Measurements from ENCODE around the gene FBN2.

FBN2 gene

DNA sequence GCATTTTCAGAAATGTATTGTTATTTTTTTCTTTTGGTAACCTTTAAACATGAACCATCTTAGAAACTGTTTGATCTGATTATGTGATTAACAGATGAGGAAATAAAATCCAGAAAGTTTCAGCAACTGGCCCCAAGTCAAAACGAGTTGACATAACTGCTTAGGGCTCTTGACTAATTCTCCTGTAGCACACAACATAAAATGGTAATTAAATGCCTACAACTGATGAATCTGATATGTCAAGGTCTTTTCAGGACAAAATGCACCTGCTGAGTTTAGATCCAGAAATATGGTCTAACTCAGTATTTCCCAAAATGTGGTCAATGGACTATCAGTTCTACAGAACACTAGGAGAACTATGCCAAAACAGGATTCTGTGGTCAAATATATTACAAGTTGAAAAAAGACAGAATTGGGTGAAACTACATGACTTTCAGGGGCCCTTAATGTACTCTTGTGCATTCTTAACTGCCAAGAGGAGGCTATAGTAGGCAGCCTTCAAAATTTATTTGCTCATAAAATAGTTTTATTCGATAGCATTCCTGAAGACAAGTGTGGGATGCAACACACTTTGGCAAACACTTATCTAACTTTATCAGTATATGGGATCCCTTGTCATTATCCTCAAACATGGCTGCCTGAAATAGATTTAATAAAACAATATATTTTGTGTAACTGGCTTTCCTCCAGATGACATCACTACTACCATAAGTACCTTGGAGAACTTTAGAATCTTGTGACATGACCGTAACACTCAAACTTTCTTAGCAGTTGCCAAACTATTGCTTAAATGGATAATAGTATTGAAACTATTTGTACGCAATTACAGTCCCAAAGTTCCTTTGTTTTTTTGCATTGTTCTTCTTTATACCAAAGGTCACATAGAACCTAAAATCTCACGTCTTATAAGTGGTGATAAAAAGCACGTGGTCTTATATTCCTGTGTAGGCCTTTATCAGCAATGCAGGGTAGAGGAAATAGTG lies 59.4 kb downstream of the FBN2 start:
- Histone ChIP-seq H3K27me3 (ENCODE audit: control insufficient read depth, insufficient read depth, low read length) (no peaks in the 10 kb centered on the region), H3K9ac (ENCODE audit: low read depth, low read length) (no peak overlapping the region), H3K4me3 (ENCODE audit: low read depth, low read length) (no peak overlapping the region), H3K27ac (ENCODE audit: low read depth, low read length) (no peak overlapping the region), H3K4me1 (ENCODE audit: control insufficient read depth, insufficient read depth, low read length) (no peaks in the 10 kb centered on the region), H3K9me3 (ENCODE audit: control insufficient read depth, insufficient read depth, low read length) (no peaks in the 10 kb centered on the region), H3K36me3 (ENCODE audit: control insufficient read depth, insufficient read depth, low read length) (no peaks in the 10 kb centered on the region)

DNA sequence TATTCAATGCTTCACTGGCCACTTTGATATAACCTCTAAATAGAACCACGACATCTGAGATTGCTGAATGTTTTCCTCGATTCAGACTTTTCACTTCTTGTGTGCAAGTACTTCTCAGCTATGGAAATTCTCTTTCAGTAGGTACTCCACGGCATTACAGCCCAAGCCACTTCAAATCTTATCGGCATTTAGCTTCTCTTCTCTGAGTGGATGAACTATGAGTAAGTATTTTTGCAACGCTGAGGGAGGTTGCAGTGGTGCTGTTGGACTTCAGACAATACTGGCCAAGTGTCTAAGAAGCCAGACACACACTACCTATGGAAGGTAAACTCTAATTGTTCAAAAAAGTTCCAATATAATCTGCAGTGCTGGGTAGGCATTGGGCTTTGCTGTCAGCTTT lies 60.1 kb downstream of the FBN2 start:
- no peaks in the 10 kb centered on the region for H3K27me3 ChIP-seq (ENCODE audit: control insufficient read depth, insufficient read depth, low read length)
- no peaks in the 10 kb centered on the region for H3K9me3 ChIP-seq (ENCODE audit: control insufficient read depth, insufficient read depth, low read length)
- H3K27ac ChIP-seq (ENCODE audit: low read depth, low read length) = no peak overlapping the region
- no peaks in the 10 kb centered on the region for H3K4me1 ChIP-seq (ENCODE audit: control insufficient read depth, insufficient read depth, low read length)
- H3K4me3 ChIP-seq (ENCODE audit: low read depth, low read length) = no peak overlapping the region
- no peaks in the 10 kb centered on the region for H3K36me3 ChIP-seq (ENCODE audit: control insufficient read depth, insufficient read depth, low read length)
- H3K9ac ChIP-seq (ENCODE audit: low read depth, low read length) = no peak overlapping the region

DNA sequence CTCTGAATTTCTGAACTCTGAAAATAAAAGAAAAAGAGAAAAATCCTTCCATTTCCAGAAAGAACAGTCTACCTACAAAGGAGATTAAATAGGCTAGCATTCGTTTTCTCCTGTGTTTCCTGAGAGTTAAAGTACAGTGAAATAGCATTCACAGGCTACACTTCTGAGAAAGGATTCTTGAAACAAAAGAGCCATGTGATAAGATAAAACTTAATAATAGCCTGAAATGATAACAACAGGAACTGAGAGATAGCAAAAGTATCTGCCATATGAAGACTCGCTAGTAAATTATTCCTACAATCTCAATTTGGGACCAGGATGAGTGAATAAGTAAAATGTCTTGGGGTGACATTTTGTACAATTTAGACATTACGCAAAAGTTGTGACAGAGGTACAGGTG lies 62.4 kb downstream of the FBN2 start:
- Histone ChIP-seq H3K27me3 (ENCODE audit: control insufficient read depth, insufficient read depth, low read length) (no peaks in the 10 kb centered on the region), H3K4me1 (ENCODE audit: control insufficient read depth, insufficient read depth, low read length) (no peaks in the 10 kb centered on the region)

DNA sequence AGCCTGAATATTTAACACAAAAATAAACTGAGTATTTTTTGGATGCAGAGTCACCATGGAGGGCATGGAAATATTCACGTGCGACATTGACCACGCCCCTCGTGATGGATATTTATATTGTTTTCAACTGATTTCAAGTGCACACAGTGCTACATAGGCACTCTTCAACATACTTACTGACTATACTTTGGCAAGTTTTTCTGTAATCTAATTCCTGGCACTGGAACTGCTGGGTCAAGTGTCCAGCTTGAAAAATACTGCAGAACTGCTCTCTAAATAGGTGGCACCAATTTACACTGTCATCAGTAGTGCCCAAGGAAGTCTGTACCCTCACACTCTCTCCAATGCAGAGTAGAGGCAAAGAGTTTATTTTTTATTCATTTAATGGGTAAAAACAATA lies 65.1 kb downstream of the FBN2 start:
- Histone ChIP-seq H3K9me3 (ENCODE audit: control insufficient read depth, insufficient read depth, low read length) (no peaks in the 10 kb centered on the region), H3K27ac (ENCODE audit: low read depth, low read length) (no peak overlapping the region), H3K4me1 (ENCODE audit: control insufficient read depth, insufficient read depth, low read length) (no peaks in the 10 kb centered on the region), H3K4me3 (ENCODE audit: low read depth, low read length) (no peak overlapping the region), H3K9ac (ENCODE audit: low read depth, low read length) (no peak overlapping the region), H3K36me3 (ENCODE audit: control insufficient read depth, insufficient read depth, low read length) (no peaks in the 10 kb centered on the region), H3K27me3 (ENCODE audit: control insufficient read depth, insufficient read depth, low read length) (no peaks in the 10 kb centered on the region)

More for the DNA sequence above, 62.4 kb downstream of the FBN2 start:
- no peak overlapping the region for H3K27ac ChIP-seq (ENCODE audit: low read depth, low read length)
- no peak overlapping the region for H3K9ac ChIP-seq (ENCODE audit: low read depth, low read length)
- no peak overlapping the region for H3K4me3 ChIP-seq (ENCODE audit: low read depth, low read length)
- H3K36me3 ChIP-seq (ENCODE audit: control insufficient read depth, insufficient read depth, low read length) = no peaks in the 10 kb centered on the region
- no peaks in the 10 kb centered on the region for H3K9me3 ChIP-seq (ENCODE audit: control insufficient read depth, insufficient read depth, low read length)

DNA sequence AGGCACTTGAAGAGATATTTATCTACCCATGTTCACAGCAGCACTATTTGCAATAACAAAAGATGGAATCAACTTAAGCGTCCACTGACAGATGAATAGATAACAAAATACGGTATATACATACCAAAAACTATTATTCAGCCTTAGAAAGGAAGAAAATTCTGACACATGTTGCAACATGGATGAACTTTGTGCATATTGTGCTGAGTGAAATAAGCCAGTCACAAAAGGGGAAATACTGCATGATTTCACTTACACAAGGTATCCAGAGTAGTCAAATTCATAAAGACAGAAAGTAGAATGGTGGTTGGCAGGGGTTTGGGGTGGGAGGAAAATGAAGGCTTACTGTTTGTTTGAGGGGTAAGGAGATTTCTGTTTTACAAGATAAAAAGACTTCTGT lies 66.0 kb downstream of the FBN2 start:
- H3K9ac ChIP-seq (ENCODE audit: low read depth, low read length) = no peak overlapping the region
- no peaks in the 10 kb centered on the region for H3K4me1 ChIP-seq (ENCODE audit: control insufficient read depth, insufficient read depth, low read length)
- H3K9me3 ChIP-seq (ENCODE audit: control insufficient read depth, insufficient read depth, low read length) = no peaks in the 10 kb centered on the region
- no peaks in the 10 kb centered on the region for H3K27me3 ChIP-seq (ENCODE audit: control insufficient read depth, insufficient read depth, low read length)
- no peaks in the 10 kb centered on the region for H3K36me3 ChIP-seq (ENCODE audit: control insufficient read depth, insufficient read depth, low read length)
- no peak overlapping the region for H3K4me3 ChIP-seq (ENCODE audit: low read depth, low read length)
- H3K27ac ChIP-seq (ENCODE audit: low read depth, low read length) = no peak overlapping the region

DNA sequence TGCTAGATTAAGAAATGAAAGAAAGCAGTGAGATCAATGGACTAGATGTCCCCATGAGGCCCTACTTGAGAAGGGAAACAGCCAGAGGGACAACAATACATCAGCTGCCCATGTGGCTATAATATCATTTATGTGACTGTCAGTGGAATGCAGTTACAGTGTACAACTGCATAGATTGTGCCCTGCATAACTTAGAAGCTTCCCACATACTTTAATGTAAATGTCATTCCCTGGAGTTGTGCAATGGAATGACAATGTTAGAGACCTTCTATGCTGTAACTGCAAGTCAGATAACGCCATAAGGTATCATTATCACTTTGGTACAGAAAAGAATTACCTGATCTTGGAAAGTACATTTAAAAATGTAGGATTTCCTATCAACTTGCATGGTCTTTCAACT lies 67.4 kb downstream of the FBN2 start:
- no peak overlapping the region for H3K27ac ChIP-seq (ENCODE audit: low read depth, low read length)
- no peak overlapping the region for H3K4me3 ChIP-seq (ENCODE audit: low read depth, low read length)

DNA sequence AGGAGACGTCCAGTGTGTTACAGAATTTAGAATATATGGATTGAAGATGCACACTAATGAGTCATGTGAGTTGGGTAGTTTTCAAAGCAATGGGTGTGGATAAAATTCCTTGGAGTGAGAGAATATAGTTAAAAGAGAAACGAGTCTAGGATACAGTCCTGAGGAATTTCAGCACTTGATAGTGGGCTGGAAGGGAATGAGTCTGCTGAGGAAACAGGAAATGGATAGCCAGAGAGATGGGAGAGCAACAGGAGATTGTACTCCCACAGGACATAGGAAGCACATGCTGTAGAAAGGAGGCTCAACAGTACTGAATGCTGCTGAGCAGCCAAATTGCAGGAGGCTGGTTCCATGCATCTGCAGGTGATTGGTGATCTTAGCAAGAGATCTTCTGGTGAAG lies 68.1 kb downstream of the FBN2 start:
- Histone ChIP-seq H3K9ac (ENCODE audit: low read depth, low read length) (no peak overlapping the region), H3K36me3 (ENCODE audit: control insufficient read depth, insufficient read depth, low read length) (no peaks in the 10 kb centered on the region), H3K4me3 (ENCODE audit: low read depth, low read length) (no peak overlapping the region), H3K4me1 (ENCODE audit: control insufficient read depth, insufficient read depth, low read length) (no peaks in the 10 kb centered on the region), H3K27me3 (ENCODE audit: control insufficient read depth, insufficient read depth, low read length) (no peaks in the 10 kb centered on the region), H3K27ac (ENCODE audit: low read depth, low read length) (no peak overlapping the region), H3K9me3 (ENCODE audit: control insufficient read depth, insufficient read depth, low read length) (no peaks in the 10 kb centered on the region)

More for the DNA sequence above, 67.4 kb downstream of the FBN2 start:
- H3K9ac ChIP-seq (ENCODE audit: low read depth, low read length) = no peak overlapping the region
- no peaks in the 10 kb centered on the region for H3K36me3 ChIP-seq (ENCODE audit: control insufficient read depth, insufficient read depth, low read length)
- no peaks in the 10 kb centered on the region for H3K4me1 ChIP-seq (ENCODE audit: control insufficient read depth, insufficient read depth, low read length)
- no peaks in the 10 kb centered on the region for H3K27me3 ChIP-seq (ENCODE audit: control insufficient read depth, insufficient read depth, low read length)
- no peaks in the 10 kb centered on the region for H3K9me3 ChIP-seq (ENCODE audit: control insufficient read depth, insufficient read depth, low read length)

DNA sequence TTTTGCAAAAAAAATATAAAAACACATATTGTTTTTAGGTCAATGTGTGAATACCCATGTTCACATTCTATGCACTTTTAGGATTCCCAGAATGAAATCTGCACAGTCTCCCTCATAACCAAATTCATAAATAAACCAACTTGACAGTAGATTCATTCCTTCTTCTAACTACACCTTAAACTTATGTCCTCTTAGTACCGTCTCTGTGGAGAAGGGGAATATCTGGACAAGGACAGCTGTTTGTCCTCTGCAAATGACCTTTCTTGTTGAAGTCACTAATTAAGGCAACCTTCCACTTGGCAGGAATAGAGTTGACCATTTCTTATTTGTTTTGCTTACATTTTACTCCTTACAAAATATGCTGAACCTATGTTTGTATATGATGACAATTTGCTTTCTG lies 71.1 kb downstream of the FBN2 start:
- H3K9me3 ChIP-seq (ENCODE audit: control insufficient read depth, insufficient read depth, low read length) = no peaks in the 10 kb centered on the region
- no peak overlapping the region for H3K4me3 ChIP-seq (ENCODE audit: low read depth, low read length)
- H3K27ac ChIP-seq (ENCODE audit: low read depth, low read length) = no peak overlapping the region
- no peaks in the 10 kb centered on the region for H3K4me1 ChIP-seq (ENCODE audit: control insufficient read depth, insufficient read depth, low read length)
- no peak overlapping the region for H3K9ac ChIP-seq (ENCODE audit: low read depth, low read length)
- H3K27me3 ChIP-seq (ENCODE audit: control insufficient read depth, insufficient read depth, low read length) = no peaks in the 10 kb centered on the region
- H3K36me3 ChIP-seq (ENCODE audit: control insufficient read depth, insufficient read depth, low read length) = no peaks in the 10 kb centered on the region

DNA sequence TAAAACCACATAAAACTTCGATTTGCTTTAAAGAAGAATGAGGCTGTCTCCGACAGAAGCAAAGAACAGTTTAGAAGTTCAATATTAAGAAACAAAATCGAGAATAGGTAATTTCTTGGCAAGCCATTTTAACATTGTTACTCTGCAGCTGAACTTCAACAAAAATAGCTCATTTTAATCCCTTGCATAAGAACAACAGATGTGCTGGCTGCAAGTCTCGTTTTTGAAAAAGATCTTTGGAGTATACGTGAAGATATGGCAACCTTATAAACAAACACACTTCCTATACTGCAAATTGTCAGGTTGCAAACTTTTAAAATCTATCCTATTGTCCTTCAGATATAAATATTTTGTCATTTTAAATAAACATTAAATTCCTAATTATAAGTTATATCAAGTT lies 71.5 kb downstream of the FBN2 start:
- Histone ChIP-seq H3K9me3 (ENCODE audit: control insufficient read depth, insufficient read depth, low read length) (no peaks in the 10 kb centered on the region), H3K36me3 (ENCODE audit: control insufficient read depth, insufficient read depth, low read length) (no peaks in the 10 kb centered on the region), H3K4me1 (ENCODE audit: control insufficient read depth, insufficient read depth, low read length) (no peaks in the 10 kb centered on the region), H3K9ac (ENCODE audit: low read depth, low read length) (no peak overlapping the region), H3K4me3 (ENCODE audit: low read depth, low read length) (no peak overlapping the region), H3K27ac (ENCODE audit: low read depth, low read length) (no peak overlapping the region), H3K27me3 (ENCODE audit: control insufficient read depth, insufficient read depth, low read length) (no peaks in the 10 kb centered on the region)

DNA sequence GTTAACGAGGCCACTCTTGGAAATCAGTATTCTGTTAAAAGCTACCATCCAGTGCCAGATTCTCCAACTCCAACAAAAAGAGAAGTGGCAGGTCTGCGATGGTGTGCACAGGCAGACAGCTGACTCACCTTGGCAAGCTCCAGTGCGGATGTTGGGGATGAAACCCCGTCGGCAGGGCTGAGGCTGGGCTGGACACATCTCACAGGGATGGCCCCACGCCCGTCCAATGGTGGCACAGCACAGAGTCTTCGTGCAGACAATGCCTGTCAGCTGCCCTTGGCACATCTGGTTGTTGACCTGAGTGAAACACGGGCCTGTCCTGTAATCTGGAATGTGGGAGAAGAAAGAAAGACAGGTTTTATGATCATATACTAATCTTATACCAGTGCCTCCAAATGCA lies 73.4 kb downstream of the FBN2 start:
- Histone ChIP-seq H3K27me3 (ENCODE audit: control insufficient read depth, insufficient read depth, low read length) (no peaks in the 10 kb centered on the region), H3K4me3 (ENCODE audit: low read depth, low read length) (no peak overlapping the region), H3K4me1 (ENCODE audit: control insufficient read depth, insufficient read depth, low read length) (no peaks in the 10 kb centered on the region), H3K9ac (ENCODE audit: low read depth, low read length) (no peak overlapping the region), H3K9me3 (ENCODE audit: control insufficient read depth, insufficient read depth, low read length) (no peaks in the 10 kb centered on the region), H3K27ac (ENCODE audit: low read depth, low read length) (no peak overlapping the region), H3K36me3 (ENCODE audit: control insufficient read depth, insufficient read depth, low read length) (no peaks in the 10 kb centered on the region)

DNA sequence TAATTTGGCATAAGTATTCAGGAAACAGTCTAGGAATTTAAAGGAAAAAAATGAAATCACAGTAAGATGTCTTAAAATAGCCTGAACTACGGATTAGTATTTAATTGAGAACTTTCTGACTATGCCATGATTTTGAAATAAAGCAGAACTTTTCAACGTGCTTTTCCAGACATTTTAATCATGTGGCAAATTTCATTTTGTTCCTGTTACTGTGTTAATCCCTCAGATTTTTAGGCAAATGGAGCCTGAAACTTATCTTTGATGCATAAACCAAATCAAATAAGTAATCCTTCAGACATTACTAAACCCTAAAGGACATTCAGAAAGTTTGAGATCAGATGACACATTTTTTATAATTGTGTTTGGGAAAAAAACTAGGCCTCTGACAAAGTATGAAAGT lies 75.7 kb downstream of the FBN2 start:
- no peak overlapping the region for H3K9ac ChIP-seq (ENCODE audit: low read depth, low read length)
- H3K4me1 ChIP-seq (ENCODE audit: control insufficient read depth, insufficient read depth, low read length) = no peaks in the 10 kb centered on the region
- H3K9me3 ChIP-seq (ENCODE audit: control insufficient read depth, insufficient read depth, low read length) = no peaks in the 10 kb centered on the region
- H3K4me3 ChIP-seq (ENCODE audit: low read depth, low read length) = no peak overlapping the region
- H3K27me3 ChIP-seq (ENCODE audit: control insufficient read depth, insufficient read depth, low read length) = no peaks in the 10 kb centered on the region
- H3K36me3 ChIP-seq (ENCODE audit: control insufficient read depth, insufficient read depth, low read length) = no peaks in the 10 kb centered on the region
- no peak overlapping the region for H3K27ac ChIP-seq (ENCODE audit: low read depth, low read length)

Measured in HUES48 (cell line).